ENCODE measurements around the gene DESI2. TPM values are rescaled to one million over a fixed set of nuclear protein-coding genes. Genes with fewer than 3 reads are reported as not detected.
A peak's percentile ranks its signal among the peaks of the same experiment; 100 is the strongest.
"Not testable (repeated sequence)": the region's sequence is repeated elsewhere in the genome, so short reads cannot be mapped to it uniquely, and the experiment has no call there.

Gene DESI2
- total RNA-seq, 1 donor from 2014 or later: 24.2 TPM

DNA sequence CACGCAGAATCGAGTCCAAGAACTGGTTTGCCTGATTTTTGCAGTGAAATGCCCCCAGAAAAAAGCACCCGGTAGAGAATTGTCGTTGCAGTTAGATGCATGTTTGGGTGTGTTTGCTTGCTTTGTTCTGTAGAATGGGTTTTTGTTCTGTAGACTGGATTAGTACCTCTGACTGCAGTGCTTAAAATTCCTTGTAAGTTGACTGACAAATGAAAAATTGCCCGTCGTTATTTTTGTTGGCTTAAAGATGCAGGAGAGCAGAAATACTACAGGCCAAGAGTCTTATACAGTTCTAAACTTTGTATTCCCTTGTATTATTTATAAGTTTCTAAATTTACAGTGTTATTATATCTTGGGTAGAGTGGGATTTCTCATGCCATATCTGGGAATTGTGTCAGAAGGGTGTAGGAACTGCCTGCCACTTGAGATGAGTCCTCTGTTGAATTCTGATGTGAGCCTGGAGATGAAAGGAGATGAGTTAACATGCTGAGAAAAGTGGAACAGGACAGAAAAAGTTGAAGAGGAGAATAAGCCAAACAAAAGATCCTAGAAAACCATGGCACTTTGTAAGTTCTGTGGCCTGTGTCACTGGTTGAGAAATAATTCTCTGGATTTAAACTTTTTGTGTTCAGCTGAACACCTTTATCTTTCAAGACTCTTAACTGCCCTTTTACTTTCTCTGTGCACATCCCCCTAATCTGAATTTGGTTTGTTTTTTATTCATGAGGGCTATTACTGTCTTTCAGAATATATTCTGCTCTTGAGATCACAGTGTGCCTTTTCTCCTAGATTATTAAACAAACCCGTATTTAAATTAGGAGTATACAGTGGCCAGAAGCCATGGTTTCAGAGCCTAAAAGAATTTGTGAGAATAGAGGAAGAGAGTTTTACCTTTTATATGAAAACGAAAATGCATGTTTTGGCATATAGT, 1.4 kb downstream of the DESI2 start:
- TF ChIP-seq, protein P1, sequence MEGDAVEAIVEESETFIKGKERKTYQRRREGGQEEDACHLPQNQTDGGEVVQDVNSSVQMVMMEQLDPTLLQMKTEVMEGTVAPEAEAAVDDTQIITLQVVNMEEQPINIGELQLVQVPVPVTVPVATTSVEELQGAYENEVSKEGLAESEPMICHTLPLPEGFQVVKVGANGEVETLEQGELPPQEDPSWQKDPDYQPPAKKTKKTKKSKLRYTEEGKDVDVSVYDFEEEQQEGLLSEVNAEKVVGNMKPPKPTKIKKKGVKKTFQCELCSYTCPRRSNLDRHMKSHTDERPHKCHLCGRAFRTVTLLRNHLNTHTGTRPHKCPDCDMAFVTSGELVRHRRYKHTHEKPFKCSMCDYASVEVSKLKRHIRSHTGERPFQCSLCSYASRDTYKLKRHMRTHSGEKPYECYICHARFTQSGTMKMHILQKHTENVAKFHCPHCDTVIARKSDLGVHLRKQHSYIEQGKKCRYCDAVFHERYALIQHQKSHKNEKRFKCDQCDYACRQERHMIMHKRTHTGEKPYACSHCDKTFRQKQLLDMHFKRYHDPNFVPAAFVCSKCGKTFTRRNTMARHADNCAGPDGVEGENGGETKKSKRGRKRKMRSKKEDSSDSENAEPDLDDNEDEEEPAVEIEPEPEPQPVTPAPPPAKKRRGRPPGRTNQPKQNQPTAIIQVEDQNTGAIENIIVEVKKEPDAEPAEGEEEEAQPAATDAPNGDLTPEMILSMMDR (IDR thresholded peaks at IDR 0.05): no peak
- H3K9me3 ChIP-seq: no peaks in the 10 kb centered on the region
- peak overlapping the region; percentile 93 to 99 for H3K27ac ChIP-seq
- H3K4me3 ChIP-seq: peak overlapping the region; percentile 72 to 95
- peaks cover 0 to 4% of the 10 kb centered on the region in 2 donors for H3K36me3 ChIP-seq
- DNase-seq (ENCODE audit: low spot score in 2 of 2): no peak
- H3K4me1 ChIP-seq: peaks cover 0 to 34% of the 10 kb centered on the region in 2 donors
- H3K27me3 ChIP-seq: no peaks in the 10 kb centered on the region
- intact Hi-C loops (cut with DNase I): loop anchor here (5.0 kb wide), 2 partner anchors 607 to 1397 kb away; partner anchors contain the start of genes CEP170 and SDCCAG8

DNA sequence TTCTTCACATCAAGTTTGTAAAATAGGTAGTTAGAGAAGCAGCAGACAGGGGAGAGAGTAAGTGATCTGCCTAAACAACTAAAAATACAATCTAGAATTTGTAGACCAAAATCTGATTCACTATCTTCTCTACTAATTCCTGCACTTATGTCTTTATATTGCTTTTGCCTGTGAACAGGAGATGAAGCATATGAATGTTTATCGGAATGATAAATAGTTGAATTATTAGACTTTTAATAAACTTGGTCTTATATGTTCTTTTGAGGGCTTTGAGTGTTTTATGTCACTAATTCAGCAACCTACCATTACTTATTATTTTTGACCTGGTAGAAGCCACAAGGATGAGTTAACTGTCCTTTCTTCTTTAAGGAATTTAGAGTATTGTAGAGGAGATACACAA, 2.3 kb downstream of the DESI2 start:
- Histone ChIP-seq H3K4me1 (peaks cover 0 to 39% of the 10 kb centered on the region in 2 donors), H3K27me3 (no peaks in the 10 kb centered on the region), H3K36me3 (peaks cover 0 to 4% of the 10 kb centered on the region in 2 donors), H3K9me3 (no peaks in the 10 kb centered on the region), H3K27ac (peak overlapping the region; percentile 22 to 93), H3K4me3 (peak overlapping the region; percentile 72 to 95)
- no peak for DNase-seq (ENCODE audit: low spot score in 2 of 2)
- intact Hi-C loops (cut with DNase I): no loop called here
- TF ChIP-seq, protein P1 (IDR thresholded peaks at IDR 0.05): no peak

DNA sequence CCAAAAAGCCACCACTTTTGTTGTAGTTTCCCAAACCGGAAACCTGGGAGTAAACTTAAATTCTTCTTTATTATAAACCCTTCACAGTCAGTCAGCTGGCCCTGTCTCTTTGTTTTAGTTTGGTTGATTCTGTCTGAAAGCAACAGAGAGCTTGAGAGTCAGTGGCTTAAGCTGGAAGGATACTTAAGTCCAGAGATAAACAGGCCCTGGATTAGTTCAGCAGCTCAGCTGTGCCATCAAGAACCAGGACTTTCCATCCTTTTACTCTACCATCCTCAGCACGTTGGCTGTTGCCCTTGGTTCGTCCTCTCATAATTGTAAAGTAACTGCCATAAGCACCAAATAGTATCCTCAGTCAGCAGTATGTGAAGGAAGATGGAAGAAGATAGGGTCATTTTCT, 4.5 kb downstream of the DESI2 start:
- intact Hi-C loops (cut with DNase I): no loop called here
- Histone ChIP-seq H3K4me3 (no peak overlapping the region), H3K27ac (peak overlapping the region; percentile 52 to 64), H3K36me3 (peaks cover 0 to 4% of the 10 kb centered on the region in 2 donors), H3K4me1 (peaks cover 0 to 41% of the 10 kb centered on the region in 2 donors), H3K27me3 (no peaks in the 10 kb centered on the region), H3K9me3 (no peaks in the 10 kb centered on the region)
- TF ChIP-seq, protein P1 (IDR thresholded peaks at IDR 0.05): no peak
- no peak for DNase-seq (ENCODE audit: low spot score in 2 of 2)

- Histone ChIP-seq H3K4me3 (no peak overlapping the region), H3K4me1 (peaks cover 4 to 53% of the 10 kb centered on the region in 2 donors), H3K9me3 (no peaks in the 10 kb centered on the region), H3K27me3 (no peaks in the 10 kb centered on the region), H3K36me3 (peaks cover 0 to 4% of the 10 kb centered on the region in 2 donors), H3K27ac (peak overlapping the region in 1 of 2 donors; percentile 54)
- no peak for DNase-seq (ENCODE audit: low spot score in 2 of 2)
- TF ChIP-seq, protein P1 (IDR thresholded peaks at IDR 0.05): no peak
- intact Hi-C loops (cut with DNase I): no loop called here
These were observed 6.8 kb downstream of the DESI2 start for GRCh38 chr1:244659694-244660093.

- intact Hi-C loops (cut with DNase I): no loop called here
- H3K4me1 ChIP-seq: peaks cover 4 to 53% of the 10 kb centered on the region in 2 donors
- no peak overlapping the region for H3K27ac ChIP-seq
- no peaks in the 10 kb centered on the region for H3K9me3 ChIP-seq
- H3K4me3 ChIP-seq: no peak overlapping the region
- H3K36me3 ChIP-seq: peaks cover 0 to 4% of the 10 kb centered on the region in 2 donors
- TF ChIP-seq, protein P1 (IDR thresholded peaks at IDR 0.05): no peak
- H3K27me3 ChIP-seq: no peaks in the 10 kb centered on the region
- DNase-seq (ENCODE audit: low spot score in 2 of 2): no peak
These were observed 7.7 kb downstream of the DESI2 start for GRCh38 chr1:244660595-244660994.

DNA sequence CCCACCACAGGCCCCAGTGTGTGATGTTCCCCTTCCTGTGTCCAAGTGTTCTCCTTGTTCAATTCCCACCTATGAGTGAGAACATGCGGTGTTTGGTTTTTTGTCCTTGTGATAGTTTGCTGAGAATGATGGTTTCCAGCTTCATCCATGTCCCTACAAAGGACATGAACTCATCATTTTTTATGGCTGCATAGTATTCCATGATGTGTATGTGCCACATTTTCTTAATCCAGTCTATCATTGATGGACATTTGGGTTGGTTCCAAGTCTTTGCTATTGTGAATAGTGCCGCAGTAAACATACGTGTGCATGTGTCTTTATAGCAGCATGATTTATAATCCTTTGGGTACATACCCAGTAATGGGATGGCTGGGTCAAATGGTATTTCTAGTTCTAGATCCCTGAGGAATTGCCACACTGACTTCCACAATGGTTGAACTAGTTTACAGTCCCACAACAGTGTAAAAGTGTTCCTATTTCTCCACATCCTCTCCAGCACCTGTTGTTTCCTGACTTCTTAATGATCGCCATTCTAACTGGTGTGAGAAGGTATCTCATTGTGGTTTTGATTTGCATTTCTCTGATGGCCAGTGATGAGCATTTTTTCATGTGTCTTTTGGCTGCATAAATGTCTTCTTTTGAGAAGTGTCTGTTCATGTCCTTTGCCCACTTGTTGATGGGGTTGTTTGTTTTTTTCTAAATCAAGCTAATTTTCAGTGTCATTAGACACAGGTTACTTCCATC, 8.8 kb downstream of the DESI2 start:
- intact Hi-C loops (cut with DNase I); H3K4me3 ChIP-seq; H3K36me3 ChIP-seq; H3K9me3 ChIP-seq; DNase-seq (ENCODE audit: low spot score in 2 of 2); H3K27ac ChIP-seq; H3K27me3 ChIP-seq: not testable (repeated sequence)
- peaks cover 4 to 49% of the 10 kb centered on the region in 2 donors for H3K4me1 ChIP-seq

Measured in ascending aorta (tissue), 2 donors.